ENCODE results near the gene BOD1L2. TPM values are rescaled to one million over a fixed set of nuclear protein-coding genes. Genes with fewer than 3 reads are reported as not detected.

BOD1L2 gene
- total and polyA plus RNA-seq, 2 donors (not counting 3 experiments of a cell fraction or from before 2014, with no cell fraction given), result not detected

DNA sequence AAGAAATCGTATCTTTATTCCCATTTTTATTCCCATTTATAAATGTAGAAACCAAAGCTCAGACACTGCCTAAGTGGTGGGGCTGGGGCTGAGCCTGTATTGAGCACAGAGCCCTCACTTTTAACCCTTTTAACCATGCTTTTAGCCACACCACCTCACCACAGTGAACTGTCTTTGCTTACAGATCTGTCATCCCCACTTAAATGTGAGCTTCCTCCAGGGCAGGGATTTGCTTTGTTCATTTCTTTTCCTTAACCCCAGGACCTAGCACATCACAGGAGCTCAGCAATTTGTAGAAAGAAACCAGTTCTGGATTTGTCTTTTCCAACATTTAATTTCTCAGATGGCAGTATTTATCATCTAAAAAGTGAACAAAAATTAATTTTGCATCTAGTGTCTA lies 2.2 kb downstream of the BOD1L2 start:
- FAIRE-seq, result no peak
- intact Hi-C loops (cut with micrococcal nuclease), result no loop called here
- Histone ChIP-seq H3K9ac (replicated peaks; ENCODE audit: extremely low read depth, insufficient read depth, low read length) (no peak overlapping the region), H3K27ac (ENCODE audit: insufficient read depth, low read depth, low read length) (no peak overlapping the region), H3K9me3 (replicated peaks; ENCODE audit: control insufficient read depth, insufficient read depth, low read length) (no peaks in the 10 kb centered on the region), H4K20me1 (replicated peaks; ENCODE audit: control insufficient read depth, extremely low read depth, insufficient read depth, low read length) (no peaks in the 10 kb centered on the region), H3K4me1 (ENCODE audit: control insufficient read depth, extremely low read depth, insufficient read depth, low read length) (no peaks in the 10 kb centered on the region), H3K9me1 (replicated peaks; ENCODE audit: control insufficient read depth, extremely low read depth, insufficient read depth, low read length) (no peaks in the 10 kb centered on the region), H3K79me2 (ENCODE audit: control insufficient read depth, insufficient read depth, low read length) (no peaks in the 10 kb centered on the region), H3K27me3 (ENCODE audit: control insufficient read depth in 2 of 2, insufficient read depth in 2 of 2, low read length in 2 of 2) (no peaks in the 10 kb centered on the region), H2AFZ (ENCODE audit: low read depth, low read length) (no peak overlapping the region), H3K4me2 (ENCODE audit: insufficient read depth, low read length) (no peak overlapping the region), H3K4me3 (replicated peaks in 1 of 3; ENCODE audit: insufficient read depth in 1 of 3, low read depth in 1 of 3, low read length in 3 of 3) (no peak overlapping the region), H3K36me3 (ENCODE audit: control insufficient read depth in 2 of 2, extremely low read depth in 1 of 2, insufficient read depth in 2 of 2, low read length in 2 of 2) (no peaks in the 10 kb centered on the region)
- dilution Hi-C loops (cut with MboI; ENCODE audit: extremely low pct_ligation_motif_present, low sequenced_read_pairs), result loop anchor here (25.0 kb wide), 1 partner anchor 138 kb away; no protein-coding TSS in a partner anchor
- POLR2A ChIA-PET, result no interaction called here
- DNase-seq (ENCODE audit: low read depth, low spot score), result no peak
- CTCF ChIA-PET, result interaction anchor here (0.9 kb wide), 1 partner anchor 20 kb away, joined by 3 read pairs; no protein-coding TSS in a partner anchor
- no TSS peak for BruUV-seq (replicated peaks)
- TF ChIP-seq FOS (IDR thresholded peaks at IDR 0.05; ENCODE audit: borderline replicate concordance, insufficient read depth, low read length) (no peak), MYC (IDR thresholded peaks at IDR 0.05; ENCODE audit: low read depth, low read length) (no peak), POLR2AphosphoS5 (IDR thresholded peaks at IDR 0.05; ENCODE audit: insufficient read depth, low read depth, low read length) (no peak), EZH2 (IDR thresholded peaks at IDR 0.05; ENCODE audit: borderline replicate concordance, low read depth, low read length, severe bottlenecking) (no peak), JUN (IDR thresholded peaks at IDR 0.05; ENCODE audit: borderline replicate concordance, insufficient read depth, insufficient read length, low read depth) (no peak), POLR2A (IDR thresholded peaks at IDR 0.05; ENCODE audit: low read depth, low read length) (no peak), GATA2 (IDR thresholded peaks at IDR 0.05; ENCODE audit: insufficient read depth, insufficient read length, low read depth, low read length) (no peak)
- TF ChIP-seq, protein P1, sequence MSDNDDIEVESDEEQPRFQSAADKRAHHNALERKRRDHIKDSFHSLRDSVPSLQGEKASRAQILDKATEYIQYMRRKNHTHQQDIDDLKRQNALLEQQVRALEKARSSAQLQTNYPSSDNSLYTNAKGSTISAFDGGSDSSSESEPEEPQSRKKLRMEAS (IDR thresholded peaks at IDR 0.05; ENCODE audit: insufficient read depth, insufficient read length), result no peak
- TF ChIP-seq, protein P2, sequence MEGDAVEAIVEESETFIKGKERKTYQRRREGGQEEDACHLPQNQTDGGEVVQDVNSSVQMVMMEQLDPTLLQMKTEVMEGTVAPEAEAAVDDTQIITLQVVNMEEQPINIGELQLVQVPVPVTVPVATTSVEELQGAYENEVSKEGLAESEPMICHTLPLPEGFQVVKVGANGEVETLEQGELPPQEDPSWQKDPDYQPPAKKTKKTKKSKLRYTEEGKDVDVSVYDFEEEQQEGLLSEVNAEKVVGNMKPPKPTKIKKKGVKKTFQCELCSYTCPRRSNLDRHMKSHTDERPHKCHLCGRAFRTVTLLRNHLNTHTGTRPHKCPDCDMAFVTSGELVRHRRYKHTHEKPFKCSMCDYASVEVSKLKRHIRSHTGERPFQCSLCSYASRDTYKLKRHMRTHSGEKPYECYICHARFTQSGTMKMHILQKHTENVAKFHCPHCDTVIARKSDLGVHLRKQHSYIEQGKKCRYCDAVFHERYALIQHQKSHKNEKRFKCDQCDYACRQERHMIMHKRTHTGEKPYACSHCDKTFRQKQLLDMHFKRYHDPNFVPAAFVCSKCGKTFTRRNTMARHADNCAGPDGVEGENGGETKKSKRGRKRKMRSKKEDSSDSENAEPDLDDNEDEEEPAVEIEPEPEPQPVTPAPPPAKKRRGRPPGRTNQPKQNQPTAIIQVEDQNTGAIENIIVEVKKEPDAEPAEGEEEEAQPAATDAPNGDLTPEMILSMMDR (IDR thresholded peaks at IDR 0.05; ENCODE audit: extremely low read depth in 1 of 2, insufficient read depth in 1 of 2, low read depth in 1 of 2, low read length in 2 of 2), result no peak
